Skeletal muscle tissue (tissue), 4 donors: ENCODE data around the gene NKX3-2. TPM values are rescaled to one million over a fixed set of nuclear protein-coding genes. Genes with fewer than 3 reads are reported as not detected.

Source experiments
- H3K27ac ChIP-seq: one replicate; pipeline ENCODE4 v1.7.0; 2013; ENCODE audit warnings: mild to moderate bottlenecking, low read depth, low read length, inconsistent platforms
- H3K27me3 ChIP-seq, 3 donors: one replicate each; pipeline ENCODE4 v1.7.0; 2013; ENCODE audit warnings: low read length in 3 of 3; ENCODE audit not compliant: control insufficient read depth in 3 of 3, insufficient read depth in 3 of 3
- H3K36me3 ChIP-seq, 3 donors: one replicate each; pipeline ENCODE4 v1.7.0; 2013; ENCODE audit warnings: low read length in 3 of 3; ENCODE audit not compliant: control insufficient read depth in 3 of 3, insufficient read depth in 3 of 3
- H3K4me1 ChIP-seq, 3 donors: one replicate each; pipeline ENCODE4 v1.7.0; 2013; ENCODE audit warnings: low read length in 3 of 3, mild to moderate bottlenecking in 3 of 3; ENCODE audit not compliant: control insufficient read depth in 3 of 3, insufficient read depth in 3 of 3
- H3K4me3 ChIP-seq, 3 donors: one replicate each; pipeline ENCODE4 v1.7.0; 2013; ENCODE audit warnings: low read length in 3 of 3
- H3K9ac ChIP-seq, 3 donors: one replicate each; pipeline ENCODE4 v1.7.0; 2013; ENCODE audit warnings: low read length in 3 of 3, mild to moderate bottlenecking in 3 of 3, moderate library complexity in 2 of 3, low read depth in 1 of 3
- H3K9me3 ChIP-seq, 3 donors: one replicate each; pipeline ENCODE4 v1.7.0; 2013; ENCODE audit warnings: low read length in 3 of 3; ENCODE audit not compliant: control insufficient read depth in 3 of 3
- total RNA-seq: library from RNA; depleted of rRNA; stranded (reverse); fragments of >200 nt; gene quantifications from one replicate; pipeline ENCODE4 v1.2.3, GENCODE V29; 2014
- donor health status: Osteomylitis.

NKX3-2 gene
- total RNA-seq, 1 donor from 2014 or later, result under 0.01 TPM

GRCh38 chr4:13516315-13516860 is 27.9 kb downstream of the NKX3-2 start:
- no peak overlapping the region for H3K27ac ChIP-seq

GRCh38 chr4:13515268-13515667 is 29.0 kb downstream of the NKX3-2 start:
- Histone ChIP-seq H3K27me3 (peaks cover 0 to 12% (median 7%) of the 10 kb centered on the region in 3 donors), H3K27ac (no peak overlapping the region)

More at GRCh38 chr4:13516315-13516860, 27.9 kb downstream of the NKX3-2 start:
- Histone ChIP-seq H3K9me3 (no peaks in the 10 kb centered on the region), H3K4me1 (no peaks in the 10 kb centered on the region), H3K27me3 (peaks cover 5 to 16% (median 11%) of the 10 kb centered on the region in 3 donors), H3K9ac (no peak overlapping the region), H3K36me3 (no peaks in the 10 kb centered on the region), H3K4me3 (no peak overlapping the region)

GRCh38 chr4:13514722-13515121 is 29.6 kb downstream of the NKX3-2 start:
- Histone ChIP-seq H3K4me3 (no peak overlapping the region), H3K27me3 (peaks cover 0 to 7% (median 7%) of the 10 kb centered on the region in 3 donors), H3K9me3 (no peaks in the 10 kb centered on the region), H3K27ac (no peak overlapping the region), H3K9ac (no peak overlapping the region), H3K4me1 (no peaks in the 10 kb centered on the region), H3K36me3 (no peaks in the 10 kb centered on the region)

More at GRCh38 chr4:13515268-13515667, 29.0 kb downstream of the NKX3-2 start:
- H3K9me3 ChIP-seq, result no peaks in the 10 kb centered on the region
- H3K4me3 ChIP-seq, result no peak overlapping the region
- no peaks in the 10 kb centered on the region for H3K36me3 ChIP-seq
- no peaks in the 10 kb centered on the region for H3K4me1 ChIP-seq
- no peak overlapping the region for H3K9ac ChIP-seq

- Histone ChIP-seq H3K27ac (no peak overlapping the region), H3K27me3 (peaks cover 0 to 6% (median 3%) of the 10 kb centered on the region in 3 donors), H3K4me1 (no peaks in the 10 kb centered on the region), H3K9me3 (no peaks in the 10 kb centered on the region), H3K4me3 (no peak overlapping the region), H3K9ac (no peak overlapping the region), H3K36me3 (no peaks in the 10 kb centered on the region)
Observed at GRCh38 chr4:13511101-13511500, 33.2 kb downstream of the NKX3-2 start.

- Histone ChIP-seq H3K27ac (no peak overlapping the region), H3K27me3 (peaks cover 0 to 6% (median 0%) of the 10 kb centered on the region in 3 donors), H3K4me1 (no peaks in the 10 kb centered on the region), H3K36me3 (no peaks in the 10 kb centered on the region), H3K4me3 (no peak overlapping the region), H3K9me3 (no peaks in the 10 kb centered on the region), H3K9ac (no peak overlapping the region)
Observed at GRCh38 chr4:13509442-13509841, 34.9 kb downstream of the NKX3-2 start.

- Histone ChIP-seq H3K4me1 (no peaks in the 10 kb centered on the region), H3K4me3 (no peak overlapping the region), H3K9me3 (no peaks in the 10 kb centered on the region), H3K9ac (no peak overlapping the region), H3K27ac (no peak overlapping the region), H3K27me3 (peaks cover 0 to 4% (median 0%) of the 10 kb centered on the region in 3 donors), H3K36me3 (no peaks in the 10 kb centered on the region)
Observed at GRCh38 chr4:13504374-13504773, 39.9 kb downstream of the NKX3-2 start.

- Histone ChIP-seq H3K27ac (no peak overlapping the region), H3K9me3 (peaks cover 0 to 4% (median 0%) of the 10 kb centered on the region in 3 donors), H3K27me3 (peaks cover 0 to 6% (median 2%) of the 10 kb centered on the region in 3 donors), H3K36me3 (no peaks in the 10 kb centered on the region), H3K4me1 (no peaks in the 10 kb centered on the region), H3K9ac (no peak overlapping the region), H3K4me3 (no peak overlapping the region)
Observed at GRCh38 chr4:13498469-13498868, 45.8 kb downstream of the NKX3-2 start.

GRCh38 chr4:13496605-13497004 is 47.7 kb downstream of the NKX3-2 start:
- Histone ChIP-seq H3K36me3 (no peaks in the 10 kb centered on the region), H3K9me3 (peaks cover 0 to 4% (median 0%) of the 10 kb centered on the region in 3 donors), H3K27me3 (peaks cover 0 to 6% (median 2%) of the 10 kb centered on the region in 3 donors), H3K9ac (no peak overlapping the region), H3K4me1 (no peaks in the 10 kb centered on the region), H3K27ac (no peak overlapping the region), H3K4me3 (no peak overlapping the region)

GRCh38 chr4:13495753-13496152 is 48.6 kb downstream of the NKX3-2 start:
- no peak overlapping the region for H3K4me3 ChIP-seq
- peaks cover 0 to 4% (median 0%) of the 10 kb centered on the region in 3 donors for H3K9me3 ChIP-seq
- H3K9ac ChIP-seq, result no peak overlapping the region
- no peak overlapping the region for H3K27ac ChIP-seq
- H3K27me3 ChIP-seq, result peaks cover 0 to 2% (median 2%) of the 10 kb centered on the region in 3 donors
- no peaks in the 10 kb centered on the region for H3K36me3 ChIP-seq
- H3K4me1 ChIP-seq, result no peaks in the 10 kb centered on the region

GRCh38 chr4:13493793-13494192 is 50.5 kb downstream of the NKX3-2 start:
- H3K4me1 ChIP-seq, result no peaks in the 10 kb centered on the region
- H3K4me3 ChIP-seq, result no peak overlapping the region

More at GRCh38 chr4:13493793-13494192, 50.5 kb downstream of the NKX3-2 start:
- Histone ChIP-seq H3K36me3 (no peaks in the 10 kb centered on the region), H3K9ac (no peak overlapping the region), H3K9me3 (peaks cover 0 to 4% (median 0%) of the 10 kb centered on the region in 3 donors), H3K27me3 (peaks cover 0 to 2% (median 2%) of the 10 kb centered on the region in 3 donors), H3K27ac (no peak overlapping the region)
